HFFc6 (cell line): ENCODE data around the gene GNB1L. TPM values are rescaled to one million over a fixed set of nuclear protein-coding genes. Genes with fewer than 3 reads are reported as not detected.

Experiments used
- DNase-seq: peaks from one replicate; pipeline ENCODE4 v3.0.0-alpha.2; 2018
- H3K27ac Mint-ChIP-seq: 2 replicates; pipeline ENCODE4 v1.8.0; 2020; ENCODE audit warnings: mild to moderate bottlenecking, mixed read lengths
- H3K27me3 Mint-ChIP-seq: 2 replicates; pipeline ENCODE4 v1.8.0; 2021; ENCODE audit warnings: mild to moderate bottlenecking, moderate library complexity, mixed read lengths; ENCODE audit not compliant: insufficient read depth
- H3K36me3 Mint-ChIP-seq: 2 replicates; pipeline ENCODE4 v1.8.0; 2021; ENCODE audit warnings: low read depth, mixed read lengths
- H3K4me1 Mint-ChIP-seq: 2 replicates; pipeline ENCODE4 v1.8.0; 2020; ENCODE audit warnings: low read depth, mixed read lengths
- H3K4me3 Mint-ChIP-seq: 2 replicates; pipeline ENCODE4 v1.8.0; 2020; ENCODE audit warnings: mild to moderate bottlenecking, moderate library complexity, mixed read lengths
- H3K9me3 Mint-ChIP-seq: 2 replicates; pipeline ENCODE4 v1.8.0; 2020; ENCODE audit warnings: mild to moderate bottlenecking, mixed read lengths
- total RNA-seq, 6 experiments: library from RNA; stranded (reverse); fragmentation: NEBNext Ultra II Directional; extraction: Animal tissue kit (Norgen Biotek cat#: 25700); gene quantifications; 2 replicates in 1 of 6; 3 replicates in 5 of 6; pipeline ENCODE4 v1.2.3, GENCODE V29; 2021
- TF ChIP-seq, protein P1 (sequence below): fragments of 200-600 bp; sonication (generic); IDR thresholded peaks from 2 replicates; pipeline ENCODE4 v1.5.0; 2021; ENCODE audit warnings: antibody characterized with exemption, mild to moderate bottlenecking

GNB1L gene
- total RNA-seq, 6 experiments from 2014 or later, result 6.6 to 9.6 (median 7.6) TPM

DNA sequence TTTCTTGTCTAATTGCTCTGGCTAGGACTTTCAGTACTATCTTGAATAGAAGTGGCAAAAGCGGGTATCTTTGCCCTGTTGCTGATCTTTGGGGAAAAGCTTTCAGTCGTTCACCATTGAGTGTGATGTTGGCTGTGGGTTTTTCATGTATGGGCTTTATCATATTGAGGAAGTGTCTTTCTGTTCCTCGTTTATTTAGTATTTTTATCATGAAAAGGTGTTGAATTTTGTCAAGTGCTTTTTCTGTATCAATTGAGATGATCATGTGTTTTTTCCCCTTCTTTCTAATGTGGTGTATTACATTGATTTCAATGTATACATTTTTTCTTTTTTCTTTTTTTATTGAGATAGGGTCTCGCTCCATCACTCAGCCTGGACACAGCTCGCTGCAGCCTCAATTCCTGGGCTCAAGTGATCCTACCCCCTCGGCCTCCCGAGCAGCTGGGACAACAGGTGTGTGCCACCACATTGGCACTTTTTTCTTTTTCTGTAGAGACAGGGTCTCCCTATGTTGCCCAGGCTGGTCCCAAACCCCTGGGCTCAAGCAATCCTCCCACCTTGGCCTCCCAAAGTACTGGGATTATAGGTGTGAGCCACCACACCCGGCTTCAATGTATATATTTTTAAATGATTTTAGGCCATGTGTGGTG lies 5.3 kb upstream of the GNB1L start:
- Mint-ChIP-seq H3K9me3 (no peaks in the 10 kb centered on the region), H3K4me3 (no peak overlapping the region), H3K36me3 (0 out of 2 replicates have a peak, but pooled peaks cover 5% of the 10 kb centered on the region), H3K27me3 (no peaks in the 10 kb centered on the region; the same call in none of the 2 replicates), H3K27ac (no peak overlapping the region), H3K4me1 (peaks cover 15% of the 10 kb centered on the region)
- no peak for DNase-seq
- TF ChIP-seq, protein P1, sequence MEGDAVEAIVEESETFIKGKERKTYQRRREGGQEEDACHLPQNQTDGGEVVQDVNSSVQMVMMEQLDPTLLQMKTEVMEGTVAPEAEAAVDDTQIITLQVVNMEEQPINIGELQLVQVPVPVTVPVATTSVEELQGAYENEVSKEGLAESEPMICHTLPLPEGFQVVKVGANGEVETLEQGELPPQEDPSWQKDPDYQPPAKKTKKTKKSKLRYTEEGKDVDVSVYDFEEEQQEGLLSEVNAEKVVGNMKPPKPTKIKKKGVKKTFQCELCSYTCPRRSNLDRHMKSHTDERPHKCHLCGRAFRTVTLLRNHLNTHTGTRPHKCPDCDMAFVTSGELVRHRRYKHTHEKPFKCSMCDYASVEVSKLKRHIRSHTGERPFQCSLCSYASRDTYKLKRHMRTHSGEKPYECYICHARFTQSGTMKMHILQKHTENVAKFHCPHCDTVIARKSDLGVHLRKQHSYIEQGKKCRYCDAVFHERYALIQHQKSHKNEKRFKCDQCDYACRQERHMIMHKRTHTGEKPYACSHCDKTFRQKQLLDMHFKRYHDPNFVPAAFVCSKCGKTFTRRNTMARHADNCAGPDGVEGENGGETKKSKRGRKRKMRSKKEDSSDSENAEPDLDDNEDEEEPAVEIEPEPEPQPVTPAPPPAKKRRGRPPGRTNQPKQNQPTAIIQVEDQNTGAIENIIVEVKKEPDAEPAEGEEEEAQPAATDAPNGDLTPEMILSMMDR, result no peak

DNA sequence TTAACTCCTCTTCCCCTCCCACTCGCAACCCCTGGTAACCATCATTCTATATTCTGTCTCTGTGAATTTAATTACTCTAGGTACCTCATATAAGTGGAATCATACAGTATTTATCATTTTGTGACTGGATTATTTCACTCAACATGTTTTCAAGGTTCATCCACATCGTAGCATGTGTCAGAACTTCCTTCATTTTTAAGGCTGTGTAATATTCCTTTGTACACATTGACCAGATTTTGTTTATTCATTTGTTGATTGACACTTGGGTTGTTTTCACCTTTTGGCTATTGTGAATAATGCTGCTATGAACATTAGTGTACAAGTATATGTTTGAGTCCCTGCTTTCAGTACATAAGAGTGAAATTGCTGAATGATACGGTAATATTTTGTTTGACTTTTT lies 2.7 kb upstream of the GNB1L start:
- TF ChIP-seq, protein P1, result no peak
- no peak overlapping the region for H3K27ac Mint-ChIP-seq
- no peaks in the 10 kb centered on the region; the same call in none of the 2 replicates for H3K27me3 Mint-ChIP-seq
- H3K36me3 Mint-ChIP-seq, result peaks cover 19% of the 10 kb centered on the region
- no peaks in the 10 kb centered on the region for H3K9me3 Mint-ChIP-seq
- no peak overlapping the region for H3K4me3 Mint-ChIP-seq
- DNase-seq, result no peak
- H3K4me1 Mint-ChIP-seq, result peaks cover 25% of the 10 kb centered on the region

GRCh38 chr22:19855504-19856409 lies 1.1 kb upstream of the GNB1L start:
- peak overlapping the region; percentile 90 for H3K27ac Mint-ChIP-seq
- H3K27me3 Mint-ChIP-seq, result no peaks in the 10 kb centered on the region; the same call in none of the 2 replicates

DNA sequence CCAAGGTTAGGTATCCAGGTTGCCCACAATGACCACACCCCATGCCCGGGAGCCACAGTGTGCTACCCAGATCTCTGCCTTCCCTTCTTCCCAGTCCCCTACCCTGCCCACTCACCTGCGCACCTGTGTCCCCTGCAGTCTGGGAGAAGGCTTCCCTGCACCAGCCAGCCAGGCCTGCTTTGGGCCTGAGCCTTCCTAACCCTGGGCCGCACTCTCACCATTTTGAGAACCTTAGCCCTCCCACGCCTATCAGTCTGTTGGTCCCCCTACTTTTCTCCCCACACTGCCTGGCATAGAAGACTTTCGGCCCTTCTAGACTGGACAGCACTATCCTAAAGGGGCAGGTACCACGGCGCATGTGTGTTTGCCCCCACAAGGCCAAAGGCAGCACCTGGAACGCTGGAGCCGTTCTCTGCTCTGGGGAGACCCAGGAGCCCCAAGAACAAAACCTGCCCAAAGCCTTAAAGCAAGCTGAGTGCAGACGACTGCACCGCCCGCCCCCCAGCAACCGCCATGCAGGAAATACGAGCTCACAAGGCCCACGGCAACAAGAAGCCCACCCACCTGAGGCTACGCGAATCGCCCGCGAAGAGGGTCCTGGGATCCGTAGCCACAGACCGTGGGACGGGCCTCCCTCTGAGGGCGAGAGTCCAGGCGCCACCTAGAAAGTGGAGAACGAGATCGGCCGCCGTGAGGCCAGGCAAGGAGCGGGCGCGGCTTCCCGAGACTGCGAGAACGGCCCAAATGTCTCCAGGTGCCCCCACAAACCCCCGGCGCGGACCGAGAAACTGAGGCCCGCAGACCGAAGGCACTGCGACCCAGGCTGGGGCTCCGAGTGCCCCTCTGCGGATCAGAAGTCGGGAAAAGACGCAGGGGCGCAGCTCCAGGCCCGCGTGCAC lies 546 bp downstream of the GNB1L start:
- peaks cover 26% of the 10 kb centered on the region for H3K36me3 Mint-ChIP-seq
- peaks cover 48% of the 10 kb centered on the region for H3K4me1 Mint-ChIP-seq
- peak overlapping the region; percentile 97 for H3K4me3 Mint-ChIP-seq
- H3K27me3 Mint-ChIP-seq, result no peaks in the 10 kb centered on the region; the same call in none of the 2 replicates
- H3K9me3 Mint-ChIP-seq, result no peaks in the 10 kb centered on the region
- TF ChIP-seq, protein P1, result no peak
- DNase-seq, result no peak
- H3K27ac Mint-ChIP-seq, result peak overlapping the region; percentile 90

More at GRCh38 chr22:19855504-19856409, 1.1 kb upstream of the GNB1L start:
- no peak for DNase-seq
- Mint-ChIP-seq H3K4me3 (peak overlapping the region; percentile 97), H3K4me1 (peaks cover 32% of the 10 kb centered on the region), H3K36me3 (peaks cover 14% of the 10 kb centered on the region), H3K9me3 (no peaks in the 10 kb centered on the region)
- TF ChIP-seq, protein P1, result no peak
